ENCODE measurements around the gene VWF. TPM values are rescaled to one million over a fixed set of nuclear protein-coding genes. Genes with fewer than 3 reads are reported as not detected.

Gene VWF
- total RNA-seq, 1 donor from 2014 or later, result 0.16 TPM

- DNase-seq (ENCODE audit: low read depth), result no peak
Observed at GRCh38 chr12:6061660-6062059, 62.8 kb downstream of the VWF start.

- DNase-seq (ENCODE audit: low read depth), result no peak
Observed at GRCh38 chr12:6059860-6060565, 64.5 kb downstream of the VWF start.

DNA sequence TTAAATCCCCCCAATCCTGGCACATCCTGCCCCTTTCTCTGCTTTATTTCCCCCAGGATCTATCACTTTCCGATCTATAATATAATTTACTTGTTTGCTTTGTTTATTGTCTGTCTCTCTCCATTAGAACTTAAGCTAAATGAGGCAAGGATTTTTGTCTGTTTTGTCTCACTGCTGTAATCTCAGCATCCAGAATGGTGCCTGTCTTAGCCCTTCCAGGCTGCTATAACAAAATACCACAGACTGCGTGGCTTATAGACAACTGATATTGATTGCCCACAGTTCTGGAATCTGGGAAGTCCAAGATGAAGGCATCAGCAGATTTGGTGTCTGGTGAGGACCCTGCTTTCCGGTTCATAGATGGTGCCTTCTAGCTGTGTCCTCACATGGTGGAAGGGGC is 65.2 kb downstream of the VWF start:
- no peak for DNase-seq (ENCODE audit: low read depth)

- no peak for DNase-seq (ENCODE audit: low read depth)
Observed at GRCh38 chr12:6058481-6059161, 65.8 kb downstream of the VWF start.

- no peak for DNase-seq (ENCODE audit: low read depth)
Observed at GRCh38 chr12:6057700-6058099, 66.8 kb downstream of the VWF start.

DNA sequence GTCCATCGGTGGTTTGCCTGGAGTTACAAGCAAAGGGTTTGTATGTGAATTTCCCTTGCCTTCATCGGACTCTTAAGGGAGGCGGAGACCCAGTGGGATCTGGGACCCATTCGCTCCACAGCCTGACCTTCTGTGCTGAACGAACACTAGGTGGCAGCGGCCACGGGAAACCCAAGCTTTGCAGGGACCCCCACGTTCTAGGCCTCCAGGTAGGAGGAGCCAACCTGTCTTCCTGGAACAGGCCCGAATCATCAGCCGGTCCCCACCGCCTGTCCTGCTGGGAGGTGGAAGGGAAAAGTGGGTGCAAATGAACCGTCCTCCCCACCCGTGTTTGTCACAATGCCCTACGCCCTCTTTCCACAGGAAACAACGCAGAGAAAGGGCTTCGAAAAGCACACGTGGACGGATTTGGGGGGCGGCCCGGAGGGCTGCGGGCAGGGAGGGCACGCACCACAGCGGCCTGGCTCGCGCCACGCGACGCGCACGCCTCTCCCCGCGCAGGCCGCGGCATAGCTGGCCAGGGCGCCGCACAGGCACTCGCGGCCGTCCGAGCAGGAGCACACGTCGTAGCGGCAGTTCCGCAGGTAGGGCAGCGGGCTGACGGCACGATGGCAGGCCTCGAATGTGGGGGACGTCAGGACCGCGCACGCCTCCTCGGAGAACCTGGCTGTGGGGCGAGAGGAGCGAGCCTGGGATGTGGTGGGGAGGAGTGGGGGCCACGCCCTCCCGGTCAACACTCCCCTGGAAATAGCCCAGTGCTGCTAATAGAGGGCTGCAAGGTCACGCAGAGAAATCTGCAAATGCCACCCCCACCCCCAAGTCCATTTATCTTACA is 67.8 kb downstream of the VWF start:
- DNase-seq (ENCODE audit: low read depth), result no peak

DNA sequence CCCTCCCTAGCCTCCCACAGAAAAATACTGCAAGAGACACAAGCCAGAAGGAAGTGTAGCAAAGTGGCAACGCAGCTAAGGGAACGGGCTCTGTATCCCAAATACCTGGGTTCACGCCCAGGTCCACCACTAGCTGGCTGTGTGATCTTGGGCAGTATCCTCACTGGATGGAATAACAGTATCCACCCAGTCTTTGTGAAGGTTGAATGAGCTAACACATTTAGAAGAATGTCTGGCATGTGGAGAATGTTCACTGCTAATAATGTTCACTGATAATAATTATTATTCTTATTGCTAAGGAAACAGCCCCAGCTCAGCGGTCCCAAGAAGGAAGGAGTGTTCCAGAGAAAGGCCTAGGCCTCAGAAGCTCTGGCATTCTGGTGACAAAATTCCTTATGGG is 70.9 kb downstream of the VWF start:
- DNase-seq (ENCODE audit: low read depth), result no peak

GRCh38 chr12:6052940-6053329 is 71.5 kb downstream of the VWF start:
- no peak for DNase-seq (ENCODE audit: low read depth)

- DNase-seq (ENCODE audit: low read depth), result no peak
Observed at GRCh38 chr12:6052206-6052939, 72.1 kb downstream of the VWF start.

GRCh38 chr12:6049992-6050391 is 74.5 kb downstream of the VWF start:
- DNase-seq (ENCODE audit: low read depth), result no peak

- no peak for DNase-seq (ENCODE audit: low read depth)
Observed at GRCh38 chr12:6049587-6049986, 74.9 kb downstream of the VWF start.

GRCh38 chr12:6047249-6048237 is 76.9 kb downstream of the VWF start:
- DNase-seq (ENCODE audit: low read depth), result peak; percentile 46

- DNase-seq (ENCODE audit: low read depth), result no peak
Observed at GRCh38 chr12:6046511-6047180, 77.8 kb downstream of the VWF start.

DNA sequence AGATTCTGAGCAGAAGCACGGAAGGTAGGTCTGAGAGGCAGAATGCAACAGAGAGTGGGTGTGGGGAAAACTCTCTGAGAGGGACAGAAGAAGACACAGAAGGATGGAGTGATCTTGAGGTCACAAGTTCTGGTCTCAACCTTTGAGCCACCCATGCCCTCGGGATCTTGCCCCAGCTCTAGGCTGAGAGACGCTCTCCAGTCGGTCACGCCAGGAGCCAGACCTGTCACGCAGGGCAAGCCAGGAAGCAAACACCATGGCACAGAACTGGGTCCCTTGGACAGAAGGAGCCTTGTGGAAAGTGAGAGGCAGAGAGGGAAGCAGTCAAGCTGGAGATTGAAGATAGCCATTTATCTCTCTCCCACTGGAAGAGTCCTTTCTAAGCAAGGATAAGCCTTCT is 79.0 kb downstream of the VWF start:
- DNase-seq (ENCODE audit: low read depth), result no peak

DNA sequence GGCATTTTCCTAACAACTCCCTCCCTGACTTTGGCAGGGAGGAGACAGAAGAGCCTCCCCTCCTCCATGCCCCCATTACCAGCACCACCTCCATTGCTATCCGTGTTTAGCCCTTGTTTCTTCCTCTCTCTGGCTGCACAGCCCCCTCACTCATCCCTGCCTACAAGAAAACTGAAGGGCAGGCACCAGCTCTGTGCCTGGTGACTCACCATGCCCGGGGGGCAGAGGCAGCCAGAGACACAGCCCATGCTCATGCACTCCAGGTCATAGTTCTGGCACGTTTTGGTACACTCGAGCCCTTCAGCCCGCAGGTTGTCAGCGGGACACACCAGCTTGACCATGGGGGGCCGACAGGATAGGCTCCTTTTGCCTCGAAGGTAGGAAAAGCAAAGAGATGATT is 80.4 kb downstream of the VWF start:
- no peak for DNase-seq (ENCODE audit: low read depth)

GRCh38 chr12:6042446-6042845 is 82.0 kb downstream of the VWF start:
- no peak for DNase-seq (ENCODE audit: low read depth)

DNA sequence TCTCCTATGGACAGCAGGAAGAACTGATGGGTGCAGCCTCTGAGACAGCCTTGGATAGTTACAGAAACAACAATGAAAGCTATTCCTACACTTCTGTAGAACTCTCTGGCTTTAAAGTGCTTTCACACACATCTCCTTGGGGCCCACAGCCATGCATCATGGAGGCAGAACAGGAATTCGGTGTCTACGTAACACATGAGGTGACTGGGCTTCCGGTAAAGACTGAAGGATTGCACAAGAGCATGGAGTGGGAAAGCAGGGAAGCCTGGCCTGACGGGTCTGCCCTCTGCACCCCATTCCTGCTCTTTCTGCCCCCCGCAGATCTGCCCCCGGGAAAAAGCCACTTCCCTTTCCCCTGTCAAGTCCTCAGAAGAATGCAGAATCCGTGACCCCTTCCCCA is 82.6 kb downstream of the VWF start:
- DNase-seq (ENCODE audit: low read depth), result no peak

GRCh38 chr12:6040815-6041214 is 83.7 kb downstream of the VWF start:
- no peak for DNase-seq (ENCODE audit: low read depth)

- DNase-seq (ENCODE audit: low read depth), result peak; percentile 75
Observed at GRCh38 chr12:6039894-6040601, 84.4 kb downstream of the VWF start.
